LoVo (cell line): ENCODE data around the gene VPS39.

ENCODE experiments used
- DNase-seq: peaks from one replicate; pipeline ENCODE4 v3.0.0-alpha.2; 2016; ENCODE audit warnings: low spot score

VPS39 gene

GRCh38 chr15:42157981-42158765 is 49.9 kb downstream of the VPS39 start:
- no peak for DNase-seq

- no peak for DNase-seq
Observed at GRCh38 chr15:42157381-42157780, 50.7 kb downstream of the VPS39 start.

- peak; percentile 35 for DNase-seq
Observed at GRCh38 chr15:42156243-42156922, 51.7 kb downstream of the VPS39 start, which contains the start of gene PLA2G4F. Gene PLA2G4F, minus strand, starts transcription at chr15:42156636. Its CDS starts 87 bp downstream, at chr15:42156549.

- DNase-seq = no peak
Observed at GRCh38 chr15:42155546-42156242, 52.4 kb downstream of the VPS39 start.

- no peak for DNase-seq
Observed at GRCh38 chr15:42154956-42155355, 53.1 kb downstream of the VPS39 start.

GRCh38 chr15:42154212-42154941 is 53.7 kb downstream of the VPS39 start:
- DNase-seq = no peak

- DNase-seq = no peak
Observed at GRCh38 chr15:42153874-42154211, 54.3 kb downstream of the VPS39 start.

GRCh38 chr15:42152921-42153698 is 55.0 kb downstream of the VPS39 start:
- no peak for DNase-seq

GRCh38 chr15:42152196-42152920 is 55.7 kb downstream of the VPS39 start:
- DNase-seq = no peak

- no peak for DNase-seq
Observed at GRCh38 chr15:42151736-42152135, 56.4 kb downstream of the VPS39 start.

- no peak for DNase-seq
Observed at GRCh38 chr15:42151141-42151561, 57.0 kb downstream of the VPS39 start.

GRCh38 chr15:42150219-42150970 is 57.7 kb downstream of the VPS39 start:
- DNase-seq = no peak

GRCh38 chr15:42149493-42150218 is 58.4 kb downstream of the VPS39 start:
- no peak for DNase-seq

GRCh38 chr15:42148808-42149492 is 59.2 kb downstream of the VPS39 start:
- DNase-seq = no peak

GRCh38 chr15:42147431-42147735 is 60.7 kb downstream of the VPS39 start:
- DNase-seq = no peak

- no peak for DNase-seq
Observed at GRCh38 chr15:42146551-42147430, 61.3 kb downstream of the VPS39 start.

GRCh38 chr15:42145546-42146455 is 62.3 kb downstream of the VPS39 start:
- DNase-seq = no peak
